ENCODE measurements around the gene SNX12.
"Not testable (repeated sequence)": the region's sequence is repeated elsewhere in the genome, so short reads cannot be mapped to it uniquely, and the experiment has no call there.

Gene SNX12

GRCh38 chrX:71085900-71086299, 17.8 kb upstream of the SNX12 start:
- no peak for DNase-seq

GRCh38 chrX:71082822-71083221, 14.7 kb upstream of the SNX12 start:
- DNase-seq, result no peak

- no peak for DNase-seq
Observed at GRCh38 chrX:71082124-71082647, 14.1 kb upstream of the SNX12 start.

- no peak for DNase-seq
Observed at GRCh38 chrX:71081330-71082123, 13.4 kb upstream of the SNX12 start.

- DNase-seq, result no peak
Observed at GRCh38 chrX:71070531-71070930, 2.4 kb upstream of the SNX12 start.

- DNase-seq, result no peak
Observed at GRCh38 chrX:71067712-71068043, 456 bp downstream of the SNX12 start.

- DNase-seq, result no peak
Observed at GRCh38 chrX:71067089-71067488, 1.0 kb downstream of the SNX12 start.

- no peak for DNase-seq
Observed at GRCh38 chrX:71060127-71060526, 8.0 kb downstream of the SNX12 start.

GRCh38 chrX:71057848-71058530, 10.1 kb downstream of the SNX12 start:
- DNase-seq, result no peak

GRCh38 chrX:71056867-71057266, 11.3 kb downstream of the SNX12 start:
- no peak for DNase-seq

GRCh38 chrX:71053217-71053621, 14.9 kb downstream of the SNX12 start:
- DNase-seq, result peak; percentile 48

- no peak for DNase-seq
Observed at GRCh38 chrX:71052721-71053120, 15.4 kb downstream of the SNX12 start.

- DNase-seq, result not testable (repeated sequence)
Observed at GRCh38 chrX:71047891-71048290, 20.2 kb downstream of the SNX12 start.

- DNase-seq, result no peak
Observed at GRCh38 chrX:71017396-71017939, 50.7 kb downstream of the SNX12 start.
